Epidermal melanocyte (primary cell): Measurements from ENCODE around the gene GRID1.
"Not testable (repeated sequence)": the region's sequence is repeated elsewhere in the genome, so short reads cannot be mapped to it uniquely, and the experiment has no call there.

Source experiments
- DNase-seq: peaks from one replicate; pipeline ENCODE4 v3.0.0; 2011; ENCODE audit warnings: low spot score; ENCODE audit not compliant: insufficient read length

Gene GRID1

DNA sequence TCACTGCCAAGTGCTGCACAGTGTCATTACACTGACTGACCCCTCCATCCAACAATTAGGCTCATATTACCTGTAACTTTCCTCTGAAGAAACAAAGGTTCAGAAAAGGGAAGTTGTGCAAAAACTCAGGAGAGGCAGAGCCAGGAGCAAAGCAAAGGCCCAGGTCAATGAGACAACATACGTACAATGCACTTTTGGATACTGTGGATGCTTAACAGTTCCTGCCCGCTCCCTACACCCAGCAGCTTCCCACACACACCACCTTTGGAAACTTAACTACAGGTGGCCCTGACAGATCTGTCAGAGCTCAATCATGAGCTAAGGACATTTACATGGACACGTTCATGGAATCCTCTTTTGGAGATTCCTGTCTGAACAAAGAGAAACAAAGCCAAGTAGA, 515.9 kb downstream of the GRID1 start:
- DNase-seq, result no peak

GRCh38 chr10:85849315-85849714, 517.3 kb downstream of the GRID1 start:
- DNase-seq, result no peak

- DNase-seq, result no peak
Measured at GRCh38 chr10:85848756-85849155, 517.8 kb downstream of the GRID1 start.

DNA sequence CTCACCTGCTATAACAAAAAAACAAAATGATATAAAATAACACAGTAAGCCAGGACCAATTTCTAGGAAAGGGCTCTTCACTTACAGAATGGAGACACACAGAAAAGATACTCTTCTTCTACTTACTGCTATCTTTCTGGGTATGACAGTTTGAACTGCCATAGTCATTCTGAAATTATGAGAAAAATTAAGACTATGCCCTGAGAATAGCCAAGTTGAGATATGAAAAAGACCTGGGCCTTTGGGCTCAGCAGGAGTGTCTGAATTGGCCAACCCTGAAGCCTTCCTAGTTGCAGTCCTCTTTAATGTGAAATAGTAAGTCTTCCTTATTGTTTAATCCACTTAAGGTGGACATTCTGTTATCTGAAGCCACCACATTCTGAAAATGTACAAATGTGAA, 519.5 kb downstream of the GRID1 start:
- DNase-seq, result no peak

GRCh38 chr10:85838660-85839059, 527.9 kb downstream of the GRID1 start:
- DNase-seq, result not testable (repeated sequence)

GRCh38 chr10:85832988-85833387, 533.6 kb downstream of the GRID1 start:
- no peak for DNase-seq

- DNase-seq, result no peak
Measured at GRCh38 chr10:85831422-85831821, 535.2 kb downstream of the GRID1 start.

DNA sequence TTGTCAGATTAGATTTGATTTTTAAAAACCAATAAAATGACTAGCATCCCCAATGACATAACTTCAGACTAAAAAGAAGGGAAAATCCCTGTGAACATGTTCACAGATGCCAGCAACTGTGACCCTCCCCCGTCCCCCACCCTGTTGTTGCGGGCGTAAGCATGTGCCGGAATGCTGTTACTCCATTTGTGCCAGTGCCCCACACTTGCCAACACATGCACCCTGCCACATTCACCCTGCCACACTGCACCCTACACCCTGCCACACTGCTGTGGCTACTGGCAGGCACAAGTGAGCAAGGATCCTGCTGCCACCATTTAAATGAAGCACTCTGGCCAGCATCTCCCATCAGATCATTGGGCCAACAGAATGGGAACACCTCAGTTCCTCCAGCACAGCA, 540.2 kb downstream of the GRID1 start:
- DNase-seq, result no peak

DNA sequence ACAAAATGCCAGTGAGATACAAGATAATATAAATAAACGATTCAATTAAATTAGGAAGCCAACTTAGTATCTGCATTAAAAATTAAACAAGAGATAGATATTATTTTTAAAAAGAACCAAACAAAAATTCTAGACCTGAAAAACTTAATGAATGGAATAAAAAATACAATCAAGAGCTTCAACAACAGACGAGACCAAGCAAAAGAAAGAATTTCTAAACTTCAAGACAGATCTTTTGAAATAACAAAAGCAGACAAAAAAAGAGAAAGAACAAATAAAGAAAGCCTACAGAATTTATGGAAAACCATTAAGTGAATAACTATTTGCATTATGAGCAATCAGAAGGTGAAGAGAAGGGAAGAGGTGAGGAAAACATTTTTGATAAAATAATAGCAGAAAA, 555.2 kb downstream of the GRID1 start:
- no peak for DNase-seq

GRCh38 chr10:85810674-85811073, 555.9 kb downstream of the GRID1 start:
- no peak for DNase-seq

- no peak for DNase-seq
Measured at GRCh38 chr10:85795460-85795859, 571.1 kb downstream of the GRID1 start.

- no peak for DNase-seq
Measured at GRCh38 chr10:85794553-85794952, 572.0 kb downstream of the GRID1 start.

GRCh38 chr10:85792533-85792858, 574.1 kb downstream of the GRID1 start:
- no peak for DNase-seq

DNA sequence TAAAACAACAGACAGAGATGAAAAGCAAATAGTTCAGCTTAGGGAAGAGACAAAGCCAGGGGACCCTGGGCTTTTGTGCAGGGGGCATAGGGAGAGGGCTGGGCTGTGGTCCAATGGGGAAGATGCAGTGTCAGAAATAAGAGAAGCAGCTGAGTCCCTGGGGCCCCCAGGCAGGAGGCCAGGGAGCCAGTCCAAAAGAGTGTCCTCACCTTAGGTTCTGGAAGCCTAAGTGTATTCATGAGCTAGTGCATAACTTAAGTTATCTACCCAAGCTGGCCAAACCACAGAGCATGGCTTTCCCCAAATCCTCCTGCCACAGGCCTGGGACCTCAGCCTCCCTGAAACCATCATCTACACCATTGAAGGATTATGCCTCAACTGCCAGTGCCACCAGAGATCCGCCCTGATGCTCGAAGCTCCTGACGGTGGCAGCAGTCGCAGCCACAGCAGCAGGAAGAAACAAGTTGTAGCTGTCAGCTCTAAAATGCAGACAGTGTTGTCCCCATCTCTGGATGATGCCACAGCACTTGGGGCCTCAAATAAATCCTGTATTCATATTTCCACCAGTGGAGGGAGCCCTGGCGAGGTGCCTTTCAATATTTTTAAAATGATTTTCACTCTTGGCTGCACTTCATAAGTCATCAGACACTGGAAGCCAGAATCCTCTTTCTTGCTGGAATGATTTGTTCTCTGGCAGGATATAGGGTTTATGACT, 574.6 kb downstream of the GRID1 start:
- no peak for DNase-seq

DNA sequence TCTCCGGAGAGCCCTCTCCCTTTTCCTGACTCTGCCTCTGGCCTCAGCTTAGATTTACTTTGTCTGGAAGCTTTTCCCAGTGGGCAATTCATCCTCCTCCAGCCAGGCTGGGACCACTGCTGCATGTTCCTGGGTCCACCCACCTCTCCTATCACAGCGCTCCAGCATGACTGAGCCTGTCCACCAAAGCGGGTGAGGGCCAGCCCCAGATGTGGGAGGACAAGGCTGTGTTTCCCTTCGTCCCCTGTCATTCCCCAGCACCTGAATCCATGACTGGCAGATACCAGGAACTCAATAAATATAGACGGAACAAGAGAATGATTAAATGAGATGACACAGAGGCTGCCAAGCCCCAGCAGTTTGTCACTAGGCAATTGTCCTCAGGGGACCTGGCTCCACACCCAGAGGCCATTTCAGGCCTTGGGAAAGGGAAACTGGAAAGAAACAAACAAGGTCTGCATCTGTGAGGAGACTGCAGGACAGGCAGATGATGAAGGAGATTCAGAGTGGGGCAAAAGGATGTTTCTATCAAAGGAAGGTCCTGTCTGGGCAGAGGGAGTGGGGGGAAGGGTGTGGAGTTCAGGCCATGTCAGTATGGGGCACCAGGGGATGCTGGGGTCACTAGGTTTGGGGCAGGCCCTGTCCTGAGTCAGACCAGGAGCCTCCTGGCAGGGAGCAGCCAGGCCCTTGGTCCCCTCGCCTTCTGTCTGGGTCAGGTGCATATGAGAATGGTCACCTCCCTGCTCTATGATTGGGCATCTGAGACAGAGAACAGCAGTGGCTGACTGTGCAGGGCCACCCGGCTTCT, 576.4 kb downstream of the GRID1 start:
- DNase-seq, result no peak

- DNase-seq, result no peak
Measured at GRCh38 chr10:85789125-85789524, 577.5 kb downstream of the GRID1 start.

- no peak for DNase-seq
Measured at GRCh38 chr10:85788570-85788969, 578.0 kb downstream of the GRID1 start.

GRCh38 chr10:85787881-85788280, 578.7 kb downstream of the GRID1 start:
- DNase-seq, result no peak

- no peak for DNase-seq
Measured at GRCh38 chr10:85787393-85787792, 579.2 kb downstream of the GRID1 start.

GRCh38 chr10:85786401-85786899, 580.1 kb downstream of the GRID1 start:
- DNase-seq, result no peak

GRCh38 chr10:85784792-85785191, 581.8 kb downstream of the GRID1 start:
- DNase-seq, result no peak

DNA sequence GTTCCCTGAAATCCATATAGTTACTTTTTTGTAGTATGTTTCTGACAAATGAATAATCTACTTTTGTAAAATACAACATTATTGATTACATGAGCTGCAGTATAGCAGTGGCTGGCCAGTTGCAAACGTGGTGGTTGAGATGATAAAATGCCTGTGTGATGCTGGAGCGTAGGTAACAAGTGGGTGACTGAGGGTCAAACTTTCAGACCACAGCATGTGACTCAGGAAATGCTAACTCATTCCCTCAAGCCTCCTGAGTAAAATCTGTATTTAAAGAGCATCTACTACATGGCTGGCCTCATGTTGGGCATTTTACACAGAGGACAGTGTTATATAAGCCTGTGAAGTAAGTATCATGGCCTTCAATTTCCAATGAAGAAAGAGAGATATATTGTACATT, 585.2 kb downstream of the GRID1 start:
- no peak for DNase-seq

DNA sequence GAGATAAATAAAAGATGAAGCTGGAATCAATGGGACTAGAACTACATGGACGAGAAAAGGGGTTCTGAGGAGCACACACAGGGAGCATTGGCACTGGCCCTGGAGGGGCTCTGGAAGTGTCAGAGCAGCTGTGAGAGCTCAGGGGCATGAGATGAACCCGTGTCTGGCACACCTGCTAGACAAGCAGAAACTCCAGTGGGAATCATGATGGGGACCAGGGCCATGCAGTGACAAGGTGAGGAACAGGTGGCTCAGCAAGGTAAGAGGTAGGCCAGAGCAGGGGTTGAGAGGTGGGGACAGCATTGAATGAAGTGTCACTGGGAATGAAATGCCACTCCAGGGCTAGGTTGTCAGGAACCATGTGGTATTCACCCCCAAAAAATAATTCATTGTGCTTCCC, 588.5 kb downstream of the GRID1 start:
- no peak for DNase-seq
